Esophagus muscularis mucosa (tissue), 4 donors: ENCODE measurements around the gene DENND1B. TPM values are rescaled to one million over a fixed set of nuclear protein-coding genes. Genes with fewer than 3 reads are reported as not detected.
"Not testable (repeated sequence)": the region's sequence is repeated elsewhere in the genome, so short reads cannot be mapped to it uniquely, and the experiment has no call there.

Experiments used
- DNase-seq: peaks from one replicate; pipeline ENCODE4 v3.0.0-alpha.2; 2017; ENCODE audit errors: extremely low spot score
- H3K27ac ChIP-seq, 4 donors: fragments of 200-600 bp; sonication (generic); replicated peaks in 1 of 4; 1 replicate in 3 of 4; 2 replicates in 1 of 4; pipeline ENCODE4 v1.5.1; 2016 to 2019; ENCODE audit warnings: mild to moderate bottlenecking in 1 of 4
- H3K27me3 ChIP-seq, 4 donors: fragments of 200-600 bp; sonication (generic); one replicate each; pipeline versions ENCODE4 v1.5.1 to v1.6.0; 2016 to 2019
- H3K36me3 ChIP-seq, 4 donors: fragments of 200-600 bp; sonication (generic); one replicate each; pipeline ENCODE4 v1.5.1; 2016 to 2019
- H3K4me1 ChIP-seq, 4 donors: fragments of 200-600 bp; sonication (generic); one replicate each; pipeline ENCODE4 v1.5.1; 2016 to 2019
- H3K4me3 ChIP-seq, 4 donors: fragments of 200-600 bp; sonication (generic); 1 replicate in 2 of 4; 2 replicates in 2 of 4; pipeline ENCODE4 v1.5.1; 2016 to 2019; ENCODE audit warnings: mild to moderate bottlenecking in 4 of 4, moderate library complexity in 1 of 4
- H3K9me3 ChIP-seq, 4 donors: fragments of 200-600 bp; sonication (generic); 1 replicate in 3 of 4; 2 replicates in 1 of 4; pipeline ENCODE4 v1.5.1; 2016 to 2019
- CTCF ChIP-seq, 3 experiments: fragments of 200-600 bp in 2 of 3; fragments of 450-650 bp in 1 of 3; sonication (generic) in 2 of 3; IDR thresholded peaks; one replicate each; pipeline ENCODE4 v1.5.1; 2017 to 2019; ENCODE audit warnings: antibody characterized with exemption in 3 of 3, mild to moderate bottlenecking in 2 of 3, moderate library complexity in 1 of 3
- EP300 ChIP-seq: sonication (generic); formaldehyde crosslinking; IDR thresholded peaks from one replicate; pipeline ENCODE4 v1.6.1; 2017; ENCODE audit warnings: antibody characterized with exemption
- POLR2A ChIP-seq: fragments of 450-650 bp; IDR thresholded peaks from one replicate; pipeline ENCODE4 v1.6.1; 2017; ENCODE audit warnings: antibody characterized with exemption, moderate library complexity, mild to moderate bottlenecking, low read depth
- POLR2AphosphoS5 ChIP-seq, 2 donors: sonication (generic); formaldehyde crosslinking; IDR thresholded peaks; one replicate each; pipeline ENCODE4 v1.6.1; 2017; ENCODE audit warnings: antibody characterized with exemption in 2 of 2
- WGBS: methylation state at CpG from one replicate; pipeline ENCODE4 v1.1.5; 2018; 5-methylcytosine and 5-hydroxymethylcytosine counted together
- intact Hi-C: fragments of 100-400 bp; cut with DNase I; formaldehyde crosslinking; loops from one replicate; pipeline ENCODE4 v1.15.1; 2023
- total RNA-seq, 4 donors: library from RNA; depleted of rRNA; stranded (reverse); fragments of >200 nt; gene quantifications; one replicate each; pipeline versions ENCODE4 v1.1.0 to v1.2.1, GENCODE V29; 2016

DENND1B gene
- total RNA-seq, 4 donors from 2014 or later, result 6.4 to 11.3 (median 9.1) TPM

- Histone ChIP-seq H3K27ac (no peak overlapping the region), H3K36me3 (no peaks in the 10 kb centered on the region), H3K4me1 (no peaks in the 10 kb centered on the region), H3K4me3 (no peak overlapping the region), H3K27me3 (no peaks in the 10 kb centered on the region), H3K9me3 (no peaks in the 10 kb centered on the region)
- no peak for DNase-seq
- WGBS, result 86% methylated on average over 7 of the region's 10 CpGs
- TF ChIP-seq POLR2A (no peak), POLR2AphosphoS5 (IDR thresholded peaks at IDR 0.05) (no peak), CTCF (IDR thresholded peaks at IDR 0.05) (no peak), EP300 (no peak)
- intact Hi-C loops, result no loop called here
Measured at GRCh38 chr1:197496722-197497121, 278.6 kb downstream of the DENND1B start.

- H3K27me3 ChIP-seq, H3K27ac ChIP-seq, H3K36me3 ChIP-seq, intact Hi-C loops, H3K4me1 ChIP-seq, H3K4me3 ChIP-seq, H3K9me3 ChIP-seq, DNase-seq: not testable (repeated sequence)
- WGBS, result 79% methylated on average over 1 of the region's 1 CpG
Measured at GRCh38 chr1:197491505-197491904, 283.8 kb downstream of the DENND1B start.

- H3K36me3 ChIP-seq, result no peaks in the 10 kb centered on the region
- TF ChIP-seq EP300 (no peak), CTCF (IDR thresholded peaks at IDR 0.05) (no peak), POLR2AphosphoS5 (IDR thresholded peaks at IDR 0.05) (no peak), POLR2A (no peak)
- no peak overlapping the region for H3K4me3 ChIP-seq
- intact Hi-C loops, result no loop called here
- no peaks in the 10 kb centered on the region for H3K27me3 ChIP-seq
- no peak for DNase-seq
- no peaks in the 10 kb centered on the region for H3K9me3 ChIP-seq
- no peaks in the 10 kb centered on the region for H3K4me1 ChIP-seq
- 71% methylated on average over 2 of the region's 2 CpGs for WGBS
- no peak overlapping the region for H3K27ac ChIP-seq
Measured at GRCh38 chr1:197486946-197487345, 288.3 kb downstream of the DENND1B start.

- no peak for TF ChIP-seq EP300
- TF ChIP-seq POLR2A, result no peak
- TF ChIP-seq POLR2AphosphoS5 (IDR thresholded peaks at IDR 0.05), result no peak
- TF ChIP-seq CTCF (IDR thresholded peaks at IDR 0.05), result no peak
- WGBS, result 46% methylated on average over 3 of the region's 3 CpGs
- no peaks in the 10 kb centered on the region for H3K9me3 ChIP-seq
- intact Hi-C loops, result no loop called here
- H3K4me3 ChIP-seq, result no peak overlapping the region
- H3K27me3 ChIP-seq, result no peaks in the 10 kb centered on the region
- H3K36me3 ChIP-seq, result no peaks in the 10 kb centered on the region
- no peak overlapping the region for H3K27ac ChIP-seq
- no peak for DNase-seq
- H3K4me1 ChIP-seq, result no peaks in the 10 kb centered on the region
Measured at GRCh38 chr1:197485790-197486189, 289.5 kb downstream of the DENND1B start.

- Histone ChIP-seq H3K27me3 (no peaks in the 10 kb centered on the region), H3K4me1 (no peaks in the 10 kb centered on the region), H3K27ac (no peak overlapping the region), H3K4me3 (no peak overlapping the region), H3K36me3 (no peaks in the 10 kb centered on the region), H3K9me3 (no peaks in the 10 kb centered on the region)
- no peak for TF ChIP-seq POLR2A
- TF ChIP-seq EP300, result no peak
- no peak for TF ChIP-seq POLR2AphosphoS5 (IDR thresholded peaks at IDR 0.05)
- no peak for TF ChIP-seq CTCF (IDR thresholded peaks at IDR 0.05)
- intact Hi-C loops, result no loop called here
- no peak for DNase-seq
- 49% methylated on average over 4 of the region's 4 CpGs for WGBS
Measured at GRCh38 chr1:197481101-197481500, 294.2 kb downstream of the DENND1B start.
